DMS53 treated with DMSO at 0.1 percent for 48 hours (cell line): ENCODE data around the gene CD101.

Experiments
- DNase-seq: peaks from one replicate; lab custom pipeline; 2025; ENCODE audit not compliant: unreplicated experiment; lab: John Stamatoyannopoulos, UW

CD101 gene

DNA sequence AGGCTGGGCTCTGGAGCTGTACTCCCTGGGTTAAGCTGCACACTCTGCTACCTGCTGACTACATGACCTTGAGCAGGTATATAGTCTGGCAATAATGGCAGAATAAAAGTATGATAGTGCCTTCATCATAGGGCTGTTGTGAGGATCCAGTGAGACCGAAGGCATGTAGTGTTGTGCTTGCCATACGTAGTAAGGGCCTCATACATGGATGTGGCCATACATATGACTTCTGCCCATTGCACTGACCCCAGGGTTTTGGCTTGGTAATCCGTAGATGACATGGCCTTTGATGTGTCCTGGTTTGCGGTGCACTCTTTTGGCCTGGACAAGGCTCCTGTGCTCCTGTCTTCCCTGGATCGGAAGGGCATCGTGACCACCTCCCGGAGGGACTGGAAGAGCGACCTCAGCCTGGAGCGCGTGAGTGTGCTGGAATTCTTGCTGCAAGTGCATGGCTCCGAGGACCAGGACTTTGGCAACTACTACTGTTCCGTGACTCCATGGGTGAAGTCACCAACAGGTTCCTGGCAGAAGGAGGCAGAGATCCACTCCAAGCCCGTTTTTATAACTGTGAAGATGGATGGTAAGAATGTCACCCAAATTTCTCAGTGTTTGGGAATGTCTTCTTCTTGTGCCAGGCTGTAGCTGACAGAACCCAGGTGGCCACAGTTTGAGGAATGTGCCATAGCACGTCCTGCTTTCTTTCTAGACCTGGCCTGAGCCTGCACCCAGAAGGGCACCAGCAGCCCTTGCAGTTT, 17.0 kb upstream of the CD101 start:
- DNase-seq, result no peak

DNA sequence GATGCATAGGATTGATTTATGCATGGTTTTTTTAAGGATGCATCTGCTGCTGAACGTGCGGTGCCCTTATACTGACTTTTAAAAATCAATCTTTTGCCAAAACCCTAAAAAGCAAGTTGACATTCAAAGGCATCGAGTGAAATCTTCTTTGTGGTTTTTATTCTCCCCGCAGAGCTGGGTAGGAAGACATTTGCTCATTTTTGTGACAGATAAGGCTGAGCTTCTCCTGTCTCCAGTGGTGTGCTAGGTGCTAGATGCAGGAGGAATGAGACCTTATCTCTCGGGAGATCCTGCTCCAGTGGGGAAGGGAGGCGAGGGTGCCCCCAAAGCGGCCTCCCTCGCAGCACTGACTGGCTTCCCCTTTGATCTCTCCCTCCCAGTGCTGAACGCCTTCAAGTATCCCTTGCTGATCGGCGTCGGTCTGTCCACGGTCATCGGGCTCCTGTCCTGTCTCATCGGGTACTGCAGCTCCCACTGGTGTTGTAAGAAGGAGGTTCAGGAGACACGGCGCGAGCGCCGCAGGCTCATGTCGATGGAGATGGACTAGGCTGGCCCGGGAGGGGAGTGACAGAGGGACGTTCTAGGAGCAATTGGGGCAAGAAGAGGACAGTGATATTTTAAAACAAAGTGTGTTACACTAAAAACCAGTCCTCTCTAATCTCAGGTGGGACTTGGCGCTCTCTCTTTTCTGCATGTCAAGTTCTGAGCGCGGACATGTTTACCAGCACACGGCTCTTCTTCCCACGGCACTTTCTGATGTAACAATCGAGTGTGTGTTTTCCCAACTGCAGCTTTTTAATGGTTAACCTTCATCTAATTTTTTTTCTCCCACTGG, 14.9 kb upstream of the CD101 start:
- no peak for DNase-seq

GRCh38 chr1:116987256-116987555, 14.4 kb upstream of the CD101 start:
- DNase-seq, result no peak

- no peak for DNase-seq
Observed at GRCh38 chr1:116988248-116988647, 13.3 kb upstream of the CD101 start.

- DNase-seq, result no peak
Observed at GRCh38 chr1:116988908-116989307, 12.7 kb upstream of the CD101 start.

- DNase-seq, result no peak
Observed at GRCh38 chr1:116989835-116990234, 11.7 kb upstream of the CD101 start.

DNA sequence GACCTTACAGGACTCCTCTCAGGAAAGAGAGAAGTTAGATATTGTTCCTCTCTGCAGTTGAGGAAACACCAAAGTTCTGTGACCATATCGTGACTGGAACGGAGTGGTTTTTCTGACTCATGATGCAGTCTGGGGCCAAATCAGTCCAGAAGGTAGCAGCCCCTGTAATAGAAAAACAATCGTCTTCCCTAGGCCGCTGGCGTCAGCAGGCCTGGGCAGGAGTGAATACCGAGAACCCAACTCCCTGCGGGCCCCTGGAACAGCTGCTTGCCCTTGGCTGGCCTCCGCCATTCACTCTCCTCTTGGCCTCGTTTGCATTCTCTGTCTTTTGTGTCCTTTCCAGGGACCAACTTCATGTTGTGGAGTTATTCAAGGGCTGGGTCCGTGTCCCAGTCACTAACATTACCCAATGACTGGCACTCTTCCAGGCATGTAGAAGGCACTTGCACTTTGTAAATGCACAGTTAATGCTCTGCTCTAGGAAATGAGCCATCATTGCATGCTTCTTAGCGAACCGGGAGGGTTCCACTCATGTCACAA, 10.9 kb upstream of the CD101 start:
- DNase-seq, result no peak

GRCh38 chr1:116991171-116991845, 10.3 kb upstream of the CD101 start:
- DNase-seq, result no peak

- no peak for DNase-seq
Observed at GRCh38 chr1:116991918-116992317, 9.6 kb upstream of the CD101 start.

DNA sequence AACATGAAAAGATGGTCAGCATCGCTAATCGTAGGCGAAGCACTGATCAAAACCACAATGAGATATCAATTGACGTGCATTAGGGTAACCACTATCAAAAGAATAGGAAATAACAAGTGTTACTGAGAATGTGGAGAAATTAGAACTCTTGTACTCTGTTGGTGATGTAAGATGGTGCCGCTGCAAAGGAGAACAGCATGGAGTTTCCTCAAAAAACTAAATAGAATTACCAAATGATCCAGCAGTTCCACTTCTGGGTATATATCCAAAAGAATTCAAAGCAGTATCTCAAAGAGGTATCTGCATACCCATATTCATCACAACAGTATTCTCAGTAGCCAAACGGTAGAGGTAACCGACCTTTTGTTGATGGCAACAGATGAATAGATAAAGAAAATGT, 8.3 kb upstream of the CD101 start:
- DNase-seq, result no peak

- no peak for DNase-seq
Observed at GRCh38 chr1:116994411-116994810, 7.1 kb upstream of the CD101 start.

DNA sequence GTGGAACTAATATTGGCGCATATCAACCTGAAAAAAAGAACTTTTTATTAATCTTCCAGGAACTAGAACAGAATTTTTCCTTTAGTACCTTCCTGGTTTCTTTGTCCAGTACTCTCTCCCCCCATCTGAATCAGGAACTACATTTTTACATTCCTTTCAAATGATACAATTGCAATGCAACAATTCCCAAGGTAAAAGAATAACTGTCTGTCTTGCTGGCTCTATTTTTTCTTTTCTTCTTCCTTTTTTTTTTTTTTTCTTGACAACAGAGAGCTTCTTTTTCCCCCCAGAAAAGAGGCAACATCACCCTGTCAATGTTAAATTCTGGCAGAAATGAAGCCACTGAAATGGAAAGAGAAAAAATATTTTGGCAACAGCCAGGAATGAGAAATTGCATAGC, 4.5 kb upstream of the CD101 start:
- no peak for DNase-seq

DNA sequence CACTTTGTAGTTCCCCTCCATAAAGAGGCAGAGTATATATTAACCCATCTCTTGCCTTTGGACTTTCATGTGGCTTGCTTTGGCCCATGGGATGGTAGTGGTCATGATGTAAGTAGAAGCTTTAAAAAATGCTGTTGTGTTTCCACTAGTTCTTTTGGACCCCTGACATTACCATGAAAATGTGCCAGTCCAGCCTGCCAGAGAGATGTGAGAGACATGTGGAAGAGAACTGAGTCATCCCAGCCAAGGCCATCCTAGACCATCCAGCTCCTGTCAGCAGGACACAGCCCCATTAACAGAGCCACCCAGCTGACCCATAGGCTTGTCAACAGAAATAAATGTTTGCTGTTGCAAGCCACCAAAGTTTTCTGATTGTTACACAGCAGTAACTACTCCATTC, 3.9 kb upstream of the CD101 start:
- no peak for DNase-seq

- DNase-seq, result no peak
Observed at GRCh38 chr1:116999596-116999995, 2.0 kb upstream of the CD101 start.

DNA sequence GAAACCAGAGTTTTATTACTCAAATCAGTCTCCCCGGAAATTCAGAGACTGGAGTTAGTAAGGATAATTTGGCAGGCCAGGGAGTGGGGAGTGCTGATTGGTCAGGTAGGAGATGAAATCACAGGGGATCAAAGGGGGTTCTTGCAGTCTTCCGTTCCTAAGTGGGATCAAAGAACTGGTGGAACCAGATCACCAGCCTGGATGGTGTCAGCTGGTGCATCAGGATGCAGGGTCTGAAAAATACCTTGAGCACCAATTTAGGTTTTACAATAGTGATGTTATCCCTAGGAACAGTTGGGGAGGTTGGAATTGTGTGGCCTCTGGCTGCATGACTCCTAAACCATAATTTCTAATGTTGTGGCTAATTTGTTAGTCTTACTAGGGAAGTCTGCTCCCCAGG, 1.4 kb upstream of the CD101 start:
- no peak for DNase-seq

DNA sequence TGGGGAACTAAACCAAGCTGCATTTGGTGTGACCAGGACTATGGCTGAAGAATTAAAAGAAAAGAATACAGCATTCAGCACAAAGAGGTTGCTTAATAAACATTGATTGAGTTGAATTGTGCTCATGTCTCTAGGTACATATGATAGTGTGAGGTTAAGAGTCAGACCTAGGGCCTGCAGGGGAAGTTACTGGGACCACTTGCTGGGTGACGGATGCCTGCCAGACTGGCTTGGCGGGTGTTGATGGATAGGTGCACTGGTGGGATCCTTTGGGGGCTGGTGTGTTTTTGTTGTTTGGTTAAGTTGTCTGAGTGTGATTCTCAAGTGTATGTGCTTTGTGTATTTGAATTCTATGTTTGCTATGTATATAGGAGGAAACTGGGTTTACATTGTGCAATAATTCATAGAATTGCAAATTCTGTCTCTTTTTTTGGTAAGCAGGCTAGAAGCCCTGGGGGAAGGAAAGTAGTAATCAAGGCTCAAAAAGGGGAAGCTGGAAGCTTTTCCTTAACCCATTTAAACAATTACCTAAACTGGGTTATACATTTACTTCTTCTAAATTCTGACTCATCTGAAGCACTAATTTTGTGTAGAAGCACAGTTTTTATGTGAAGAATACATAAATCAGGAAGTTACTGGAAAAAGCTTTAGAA, 1.8 kb downstream of the CD101 start:
- DNase-seq, result no peak

DNA sequence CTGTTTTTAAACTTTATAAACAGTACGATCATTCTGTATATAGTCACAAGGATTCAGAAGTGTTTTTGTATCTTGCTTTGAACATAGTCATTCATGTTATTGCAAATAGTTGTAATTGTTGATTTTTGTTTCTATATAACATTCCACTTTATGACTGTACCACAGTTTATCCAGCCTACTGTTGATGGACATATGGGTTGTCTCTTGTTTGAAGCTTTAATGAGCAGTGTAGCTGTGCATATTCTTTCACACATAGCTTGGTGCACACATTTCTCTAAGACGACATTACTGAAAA, 6.1 kb downstream of the CD101 start:
- DNase-seq, result no peak

- no peak for DNase-seq
Observed at GRCh38 chr1:117008656-117009055, 7.1 kb downstream of the CD101 start.

DNA sequence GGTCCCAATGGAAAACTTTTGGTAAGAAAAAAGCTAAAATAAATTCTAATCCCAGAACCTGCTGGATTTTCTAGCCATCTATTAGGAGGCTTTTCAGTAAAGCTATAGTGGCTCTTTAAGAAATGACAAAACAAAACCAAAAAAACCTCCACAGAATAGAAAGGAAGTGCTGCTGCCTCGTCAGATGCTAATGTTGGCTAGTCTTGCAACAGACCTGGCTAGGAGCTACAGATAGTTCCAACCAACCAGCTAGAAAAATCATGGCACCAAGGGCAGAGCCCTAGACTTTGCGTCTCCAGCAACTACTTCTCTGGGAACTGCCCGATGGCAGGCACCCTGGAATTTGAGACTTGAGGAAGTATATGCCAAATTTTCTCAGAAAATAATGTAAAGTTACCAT, 7.6 kb downstream of the CD101 start:
- DNase-seq, result no peak

GRCh38 chr1:117010310-117010969, 8.9 kb downstream of the CD101 start:
- DNase-seq, result no peak

- no peak for DNase-seq
Observed at GRCh38 chr1:117011334-117011733, 9.8 kb downstream of the CD101 start.
